ENCODE measurements around the gene FOXL2. TPM values are rescaled to one million over a fixed set of nuclear protein-coding genes. Genes with fewer than 3 reads are reported as not detected.

The FOXL2 gene
- total and polyA plus RNA-seq, 4 donors = not detected

GRCh38 chr3:138975351-138975750 is 28.4 kb upstream of the FOXL2 start:
- TF ChIP-seq JUND (IDR thresholded peaks at IDR 0.05) (no peak), RAD21 (IDR thresholded peaks at IDR 0.05) (no peak), FOXA2 (IDR thresholded peaks at IDR 0.05) (no peak), HNF4G (IDR thresholded peaks at IDR 0.05) (no peak), EGR1 (IDR thresholded peaks at IDR 0.05; ENCODE audit: low read depth in 2 of 2) (no peak)
- TF ChIP-seq, protein P1, sequence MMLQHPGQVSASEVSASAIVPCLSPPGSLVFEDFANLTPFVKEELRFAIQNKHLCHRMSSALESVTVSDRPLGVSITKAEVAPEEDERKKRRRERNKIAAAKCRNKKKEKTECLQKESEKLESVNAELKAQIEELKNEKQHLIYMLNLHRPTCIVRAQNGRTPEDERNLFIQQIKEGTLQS (IDR thresholded peaks at IDR 0.05) = no peak
- Histone ChIP-seq H3K4me3 (ENCODE audit: low read depth in 1 of 3, low read length in 3 of 3) (no peak overlapping the region), H3K36me3 (ENCODE audit: control insufficient read depth in 4 of 4, insufficient read depth in 3 of 4, low read depth in 1 of 4, low read length in 3 of 4) (no peaks in the 10 kb centered on the region), H3K9ac (ENCODE audit: low read depth in 1 of 2, low read length in 2 of 2) (no peak overlapping the region), H3K4me1 (ENCODE audit: control insufficient read depth in 4 of 4, insufficient read depth in 4 of 4, low read length in 3 of 4) (peaks cover 0 to 3% (median 1%) of the 10 kb centered on the region in 4 donors), H3K9me3 (ENCODE audit: control insufficient read depth in 4 of 4, low read length in 3 of 4) (no peaks in the 10 kb centered on the region), H3K27me3 (ENCODE audit: control insufficient read depth in 4 of 4, insufficient read depth in 4 of 4, low read length in 3 of 4) (peaks cover 0 to 2% (median 0%) of the 10 kb centered on the region in 4 donors), H3K27ac (ENCODE audit: low read depth in 1 of 2, low read length in 2 of 2) (no peak overlapping the region)
- no peak for DNase-seq (ENCODE audit: low spot score)
- WGBS = 94% methylated on average over 8 of the region's 8 CpGs

- peaks cover 0 to 2% (median under 1%) of the 10 kb centered on the region in 4 donors for H3K4me1 ChIP-seq (ENCODE audit: control insufficient read depth in 4 of 4, insufficient read depth in 4 of 4, low read length in 3 of 4)
- TF ChIP-seq HNF4G (IDR thresholded peaks at IDR 0.05) (no peak), FOXA1 (IDR thresholded peaks at IDR 0.05) (no peak), GABPA (IDR thresholded peaks at IDR 0.05 in 1 of 2, conservative IDR thresholded peaks at IDR 0.05 in 1 of 2) (no peak), RXRA (IDR thresholded peaks at IDR 0.05) (no peak), YY1 (IDR thresholded peaks at IDR 0.05) (no peak), EGR1 (IDR thresholded peaks at IDR 0.05; ENCODE audit: low read depth in 2 of 2) (no peak), TAF1 (conservative IDR thresholded peaks at IDR 0.05) (no peak), RAD21 (IDR thresholded peaks at IDR 0.05) (no peak), CTCF (IDR thresholded peaks at IDR 0.05; ENCODE audit: low read depth, low read length, missing input control) (no peak), FOXA2 (IDR thresholded peaks at IDR 0.05) (no peak), NR2F2 (IDR thresholded peaks at IDR 0.05) (no peak), JUND (IDR thresholded peaks at IDR 0.05) (no peak), HNF4A (conservative IDR thresholded peaks at IDR 0.05) (no peak)
- TF ChIP-seq, protein P2, sequence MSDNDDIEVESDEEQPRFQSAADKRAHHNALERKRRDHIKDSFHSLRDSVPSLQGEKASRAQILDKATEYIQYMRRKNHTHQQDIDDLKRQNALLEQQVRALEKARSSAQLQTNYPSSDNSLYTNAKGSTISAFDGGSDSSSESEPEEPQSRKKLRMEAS (IDR thresholded peaks at IDR 0.05) = no peak
- TF ChIP-seq, protein P3, sequence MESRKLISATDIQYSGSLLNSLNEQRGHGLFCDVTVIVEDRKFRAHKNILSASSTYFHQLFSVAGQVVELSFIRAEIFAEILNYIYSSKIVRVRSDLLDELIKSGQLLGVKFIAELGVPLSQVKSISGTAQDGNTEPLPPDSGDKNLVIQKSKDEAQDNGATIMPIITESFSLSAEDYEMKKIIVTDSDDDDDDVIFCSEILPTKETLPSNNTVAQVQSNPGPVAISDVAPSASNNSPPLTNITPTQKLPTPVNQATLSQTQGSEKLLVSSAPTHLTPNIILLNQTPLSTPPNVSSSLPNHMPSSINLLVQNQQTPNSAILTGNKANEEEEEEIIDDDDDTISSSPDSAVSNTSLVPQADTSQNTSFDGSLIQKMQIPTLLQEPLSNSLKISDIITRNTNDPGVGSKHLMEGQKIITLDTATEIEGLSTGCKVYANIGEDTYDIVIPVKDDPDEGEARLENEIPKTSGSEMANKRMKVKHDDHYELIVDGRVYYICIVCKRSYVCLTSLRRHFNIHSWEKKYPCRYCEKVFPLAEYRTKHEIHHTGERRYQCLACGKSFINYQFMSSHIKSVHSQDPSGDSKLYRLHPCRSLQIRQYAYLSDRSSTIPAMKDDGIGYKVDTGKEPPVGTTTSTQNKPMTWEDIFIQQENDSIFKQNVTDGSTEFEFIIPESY (IDR thresholded peaks at IDR 0.05) = no peak
- TF ChIP-seq, protein P4, sequence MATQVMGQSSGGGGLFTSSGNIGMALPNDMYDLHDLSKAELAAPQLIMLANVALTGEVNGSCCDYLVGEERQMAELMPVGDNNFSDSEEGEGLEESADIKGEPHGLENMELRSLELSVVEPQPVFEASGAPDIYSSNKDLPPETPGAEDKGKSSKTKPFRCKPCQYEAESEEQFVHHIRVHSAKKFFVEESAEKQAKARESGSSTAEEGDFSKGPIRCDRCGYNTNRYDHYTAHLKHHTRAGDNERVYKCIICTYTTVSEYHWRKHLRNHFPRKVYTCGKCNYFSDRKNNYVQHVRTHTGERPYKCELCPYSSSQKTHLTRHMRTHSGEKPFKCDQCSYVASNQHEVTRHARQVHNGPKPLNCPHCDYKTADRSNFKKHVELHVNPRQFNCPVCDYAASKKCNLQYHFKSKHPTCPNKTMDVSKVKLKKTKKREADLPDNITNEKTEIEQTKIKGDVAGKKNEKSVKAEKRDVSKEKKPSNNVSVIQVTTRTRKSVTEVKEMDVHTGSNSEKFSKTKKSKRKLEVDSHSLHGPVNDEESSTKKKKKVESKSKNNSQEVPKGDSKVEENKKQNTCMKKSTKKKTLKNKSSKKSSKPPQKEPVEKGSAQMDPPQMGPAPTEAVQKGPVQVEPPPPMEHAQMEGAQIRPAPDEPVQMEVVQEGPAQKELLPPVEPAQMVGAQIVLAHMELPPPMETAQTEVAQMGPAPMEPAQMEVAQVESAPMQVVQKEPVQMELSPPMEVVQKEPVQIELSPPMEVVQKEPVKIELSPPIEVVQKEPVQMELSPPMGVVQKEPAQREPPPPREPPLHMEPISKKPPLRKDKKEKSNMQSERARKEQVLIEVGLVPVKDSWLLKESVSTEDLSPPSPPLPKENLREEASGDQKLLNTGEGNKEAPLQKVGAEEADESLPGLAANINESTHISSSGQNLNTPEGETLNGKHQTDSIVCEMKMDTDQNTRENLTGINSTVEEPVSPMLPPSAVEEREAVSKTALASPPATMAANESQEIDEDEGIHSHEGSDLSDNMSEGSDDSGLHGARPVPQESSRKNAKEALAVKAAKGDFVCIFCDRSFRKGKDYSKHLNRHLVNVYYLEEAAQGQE (IDR thresholded peaks at IDR 0.05) = no peak
- TF ChIP-seq, protein P1 (IDR thresholded peaks at IDR 0.05) = no peak
- H3K9ac ChIP-seq (ENCODE audit: low read depth in 1 of 2, low read length in 2 of 2) = no peak overlapping the region
- H3K27ac ChIP-seq (ENCODE audit: low read depth in 1 of 2, low read length in 2 of 2) = no peak overlapping the region
- no peaks in the 10 kb centered on the region for H3K9me3 ChIP-seq (ENCODE audit: control insufficient read depth in 4 of 4, low read length in 3 of 4)
- DNase-seq (ENCODE audit: low spot score) = no peak
- H3K36me3 ChIP-seq (ENCODE audit: control insufficient read depth in 4 of 4, insufficient read depth in 3 of 4, low read depth in 1 of 4, low read length in 3 of 4) = no peaks in the 10 kb centered on the region
- 80% methylated on average over 5 of the region's 5 CpGs for WGBS
- H3K27me3 ChIP-seq (ENCODE audit: control insufficient read depth in 4 of 4, insufficient read depth in 4 of 4, low read length in 3 of 4) = peaks cover 0 to 2% (median 0%) of the 10 kb centered on the region in 4 donors
- no peak overlapping the region for H3K4me3 ChIP-seq (ENCODE audit: low read depth in 1 of 3, low read length in 3 of 3)
Measured at GRCh38 chr3:138974462-138974861, 27.5 kb upstream of the FOXL2 start.

Measured in liver (tissue), 9 donors.